NK-92 (cell line): ENCODE measurements around the gene ADCY1.

Experiments
- DNase-seq: peaks from one replicate; lab custom pipeline; 2025; ENCODE audit not compliant: unreplicated experiment; lab: John Stamatoyannopoulos, UW

The ADCY1 gene

DNA sequence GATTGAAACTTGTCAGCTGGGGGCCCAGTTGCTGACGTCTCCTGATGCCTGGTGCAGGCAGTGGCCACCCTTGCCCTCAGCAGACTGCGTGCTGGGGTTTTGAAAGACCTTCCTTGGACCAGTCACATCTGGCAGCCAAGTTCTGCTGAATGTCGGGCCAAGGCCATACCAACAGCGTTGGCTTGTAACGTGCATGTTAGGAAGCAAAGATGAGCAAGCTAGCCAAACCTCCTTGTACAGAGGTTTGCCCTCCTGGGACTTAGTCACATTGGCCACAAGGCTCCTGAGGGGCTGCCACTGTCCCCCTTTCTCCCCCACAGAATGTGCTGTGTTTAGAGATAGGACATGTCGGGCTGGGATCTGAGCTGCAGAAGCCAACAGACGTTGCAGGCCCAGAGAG lies 49.0 kb downstream of the ADCY1 start:
- no peak for DNase-seq

DNA sequence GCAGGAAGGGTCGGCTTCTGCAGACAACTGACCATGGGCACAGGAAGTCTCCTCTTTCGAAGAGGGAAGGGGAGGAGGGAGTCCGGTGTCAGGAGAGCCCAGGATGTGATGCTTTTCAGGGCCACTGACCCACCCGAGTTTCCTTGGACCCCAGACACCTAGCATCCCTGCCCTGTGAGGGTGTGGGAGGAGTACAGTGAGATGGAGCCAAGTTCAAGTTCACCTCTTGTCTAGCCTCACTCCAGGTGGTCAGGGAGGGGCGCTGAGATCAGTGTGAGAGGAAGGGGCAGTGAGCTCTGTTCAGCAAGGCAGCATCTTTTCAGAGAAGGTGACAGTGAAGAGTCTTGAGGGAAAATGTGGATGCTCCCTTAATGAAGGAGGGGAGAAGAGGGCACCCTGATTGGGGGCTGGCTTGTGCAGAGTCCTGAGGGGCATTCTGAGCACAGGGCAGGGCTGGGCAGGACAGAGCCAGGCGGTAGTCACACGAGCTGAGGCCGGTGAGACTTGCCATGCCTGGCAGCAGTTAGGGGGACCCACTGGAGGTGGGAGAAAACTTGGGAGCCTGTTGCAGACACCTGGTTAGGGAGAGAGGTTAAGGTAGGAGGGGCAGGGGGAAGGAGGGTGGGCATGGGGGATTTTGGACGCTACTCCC lies 49.7 kb downstream of the ADCY1 start:
- no peak for DNase-seq

DNA sequence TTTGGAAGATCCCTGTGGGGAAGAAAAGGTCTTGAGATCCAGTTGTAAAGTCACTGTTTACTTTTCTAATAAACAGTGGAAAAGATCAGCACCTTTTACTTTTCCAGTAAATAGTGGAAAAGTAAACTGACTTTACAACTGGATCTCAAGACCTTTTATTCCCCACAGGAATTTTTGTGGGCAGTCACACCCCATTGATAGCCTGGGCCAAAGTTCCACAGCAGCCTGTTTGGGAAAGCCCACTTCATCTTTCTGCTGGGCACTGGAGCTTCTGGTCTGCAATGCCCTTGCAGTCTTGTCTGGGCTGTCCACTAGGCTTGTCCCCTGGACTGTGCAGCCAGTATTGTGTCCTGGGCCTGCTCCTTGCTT lies 50.2 kb downstream of the ADCY1 start:
- DNase-seq = no peak

DNA sequence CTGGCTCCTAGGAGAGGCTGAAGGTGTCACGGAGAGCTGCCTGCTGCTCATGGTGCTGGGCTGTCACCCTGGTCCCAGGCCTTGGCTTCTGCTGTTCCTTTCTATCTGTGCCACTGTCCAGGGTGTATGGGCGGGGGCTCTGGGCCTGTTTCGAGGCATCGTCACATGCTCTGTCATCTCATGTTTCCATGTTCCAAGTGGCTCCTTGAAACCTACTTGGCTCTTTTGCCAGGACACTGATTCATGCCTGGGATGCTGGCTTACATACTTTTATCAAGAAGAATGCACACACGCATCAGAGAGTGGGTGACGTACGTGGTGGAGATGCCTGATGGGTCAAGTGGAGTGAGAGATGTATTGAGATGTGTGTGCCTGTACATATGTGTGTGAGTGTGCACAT lies 50.9 kb downstream of the ADCY1 start:
- DNase-seq = no peak

DNA sequence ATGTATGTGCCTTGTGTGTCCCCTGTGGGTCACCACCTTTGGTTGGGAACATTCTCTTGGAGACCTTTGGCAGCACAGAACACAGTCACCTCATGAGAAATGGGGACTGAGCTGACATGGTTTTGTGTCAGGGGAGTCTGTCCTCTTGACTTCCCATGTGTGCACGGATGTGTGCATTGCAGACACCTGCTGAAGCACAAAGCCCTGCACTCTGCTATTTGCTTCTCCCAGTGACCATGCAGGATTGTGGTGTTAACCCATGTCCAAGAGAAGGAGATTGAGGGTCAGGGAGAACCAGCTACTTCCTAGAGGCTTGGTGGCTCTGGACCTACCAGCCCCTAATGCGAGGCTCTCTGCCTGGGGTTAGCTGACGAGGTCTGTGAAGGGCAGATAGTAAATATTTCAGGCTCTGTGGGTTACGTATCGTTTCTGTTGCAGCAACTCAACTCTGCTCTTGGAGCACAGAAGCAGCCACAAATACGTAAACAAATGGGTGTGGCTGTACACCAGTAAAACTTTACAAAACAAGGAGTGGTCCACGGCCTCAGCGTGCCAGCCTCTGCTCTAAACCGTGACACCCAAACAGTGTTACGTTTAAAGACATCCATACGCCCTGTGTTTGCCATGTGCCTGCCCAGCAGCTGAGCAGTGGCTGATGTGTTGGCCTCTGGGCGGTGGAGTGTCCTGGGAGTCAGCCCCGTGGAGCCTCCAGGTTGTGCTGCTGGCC lies 51.7 kb downstream of the ADCY1 start:
- no peak for DNase-seq

DNA sequence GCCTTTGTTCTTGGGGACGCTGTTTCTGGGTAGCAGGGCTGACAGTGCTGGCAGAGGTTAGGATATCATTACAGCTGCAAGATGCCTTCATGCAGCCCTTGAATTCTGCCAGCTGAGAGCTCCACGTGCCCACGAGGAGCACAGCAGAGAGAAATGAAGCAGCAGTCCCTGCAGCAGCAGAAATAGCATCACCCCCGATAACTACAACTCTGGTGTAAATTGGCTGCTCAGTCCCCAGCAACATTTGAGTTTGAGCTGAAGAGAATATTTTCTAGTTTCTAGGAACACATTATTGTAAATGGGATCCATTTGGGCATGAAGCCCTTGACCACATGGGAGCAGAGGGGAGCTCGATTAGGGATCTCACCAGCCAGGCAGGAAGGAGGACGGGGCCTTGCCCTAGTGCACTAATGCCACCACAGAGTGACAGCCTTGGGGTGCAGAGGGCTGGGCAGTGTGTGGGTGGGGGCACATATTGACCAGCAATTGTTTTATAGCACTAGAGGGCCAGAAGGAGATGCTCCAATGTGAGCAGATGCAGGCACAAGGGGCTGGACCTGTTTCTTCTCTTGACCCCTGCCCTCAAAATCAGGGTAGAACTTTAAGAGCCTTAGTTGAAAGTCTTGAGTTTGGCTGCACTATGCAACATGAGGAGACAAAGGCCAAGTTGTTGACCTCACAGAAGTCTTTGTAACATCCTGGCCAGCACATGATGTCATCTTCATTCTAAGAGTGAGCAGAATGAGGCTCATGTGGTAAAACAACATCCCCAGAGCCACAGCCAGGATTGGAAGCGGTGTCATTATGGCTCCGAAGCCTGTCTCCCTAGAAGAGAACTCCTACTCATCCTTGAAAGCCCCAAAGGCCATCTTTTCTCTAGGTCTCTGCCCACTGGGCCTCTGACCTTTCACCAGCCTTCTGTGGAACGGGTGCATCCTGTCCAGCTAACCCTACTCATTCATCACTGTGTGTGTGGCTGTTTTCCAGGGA lies 52.6 kb downstream of the ADCY1 start:
- no peak for DNase-seq

DNA sequence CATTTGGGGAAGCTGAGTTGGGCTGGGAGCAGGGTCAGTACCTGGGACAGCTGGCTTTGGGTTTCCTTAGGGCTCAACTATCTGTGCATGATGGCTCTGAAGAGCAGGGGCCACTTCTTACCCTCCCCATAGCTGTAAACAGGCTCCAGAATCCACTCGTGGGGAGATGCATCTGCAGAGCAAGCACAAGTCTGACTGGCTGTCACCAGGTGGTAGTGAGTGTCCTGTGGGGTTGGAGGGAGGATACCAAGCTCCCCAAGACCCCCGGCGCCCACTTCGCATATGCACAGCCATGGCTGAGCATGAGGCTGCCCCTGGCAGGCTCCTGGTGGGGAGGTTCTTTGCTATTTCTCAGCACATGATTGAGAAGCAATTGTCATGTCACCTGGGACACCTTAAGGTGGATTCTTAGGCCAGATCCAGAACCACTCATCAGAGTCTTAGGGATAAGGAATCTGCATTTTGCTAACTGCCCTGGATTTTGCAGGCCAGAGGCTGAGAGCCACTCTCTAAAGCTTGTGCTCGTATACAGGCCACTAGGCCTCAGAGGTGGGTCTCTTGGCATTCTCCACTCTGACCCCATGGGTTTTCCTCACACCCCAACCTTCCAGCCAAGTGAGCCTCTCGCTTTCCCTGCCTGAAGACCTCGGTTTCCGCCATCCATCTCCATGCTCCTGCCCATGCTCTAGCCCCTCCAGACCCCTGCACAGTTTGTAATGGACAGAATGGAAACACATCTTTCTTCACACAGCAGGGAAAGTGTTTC lies 53.7 kb downstream of the ADCY1 start:
- DNase-seq = no peak

DNA sequence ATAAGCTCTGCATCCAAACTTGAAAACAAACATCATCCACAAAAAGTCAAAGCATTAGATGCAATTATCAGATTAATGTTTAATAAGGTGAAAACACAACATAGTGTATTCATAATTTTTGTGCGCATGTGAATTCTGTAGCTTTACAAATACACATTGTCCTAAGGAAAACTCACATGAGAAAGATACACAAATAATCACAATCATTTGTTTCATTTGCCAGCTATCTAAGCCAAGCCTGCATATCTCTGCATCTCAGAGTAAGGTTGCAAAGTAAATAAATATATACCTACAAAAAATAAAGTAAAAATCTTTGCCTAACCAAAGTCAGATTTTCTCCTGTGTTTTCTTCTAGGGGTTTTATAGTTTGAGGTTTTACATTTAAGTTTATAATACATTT lies 57.4 kb downstream of the ADCY1 start:
- DNase-seq = no peak

DNA sequence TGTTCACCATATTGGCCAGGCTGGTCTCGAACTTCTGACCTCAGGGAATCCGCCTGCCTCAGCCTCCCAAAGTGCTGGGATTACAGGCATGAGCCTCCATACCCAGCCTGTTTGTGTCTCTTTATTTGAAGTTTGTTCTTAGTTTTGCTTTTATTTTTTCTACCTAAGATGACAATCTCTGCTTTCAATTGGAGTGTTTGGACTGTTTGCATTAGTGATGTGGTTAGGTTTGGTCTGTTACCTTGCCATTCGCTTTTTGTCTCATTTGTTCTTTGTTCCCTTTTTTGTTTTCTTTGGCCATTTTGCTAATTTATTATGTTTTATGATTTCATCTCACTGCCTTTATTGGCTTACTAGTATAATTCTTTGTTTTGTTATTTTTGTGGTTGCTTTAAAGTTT lies 62.6 kb downstream of the ADCY1 start:
- DNase-seq = no peak

DNA sequence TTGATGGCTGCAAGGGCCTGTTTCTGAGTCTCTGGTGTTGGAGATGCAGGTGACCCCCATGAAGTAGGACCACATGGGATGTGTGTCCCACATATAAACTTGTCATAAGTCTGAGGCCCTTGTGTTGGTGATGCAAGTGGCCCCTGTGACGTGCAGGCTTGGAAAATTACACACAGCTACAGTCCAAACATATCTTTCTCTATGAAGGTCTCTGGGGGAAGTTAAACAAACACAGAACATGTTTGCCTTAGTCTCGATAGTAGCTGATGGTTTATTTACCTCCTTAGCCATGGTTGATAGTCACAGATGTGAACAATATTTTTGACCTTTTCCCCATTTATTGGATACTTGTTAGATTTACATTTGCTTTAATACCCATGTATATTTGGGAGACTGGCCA lies 64.7 kb downstream of the ADCY1 start:
- no peak for DNase-seq

DNA sequence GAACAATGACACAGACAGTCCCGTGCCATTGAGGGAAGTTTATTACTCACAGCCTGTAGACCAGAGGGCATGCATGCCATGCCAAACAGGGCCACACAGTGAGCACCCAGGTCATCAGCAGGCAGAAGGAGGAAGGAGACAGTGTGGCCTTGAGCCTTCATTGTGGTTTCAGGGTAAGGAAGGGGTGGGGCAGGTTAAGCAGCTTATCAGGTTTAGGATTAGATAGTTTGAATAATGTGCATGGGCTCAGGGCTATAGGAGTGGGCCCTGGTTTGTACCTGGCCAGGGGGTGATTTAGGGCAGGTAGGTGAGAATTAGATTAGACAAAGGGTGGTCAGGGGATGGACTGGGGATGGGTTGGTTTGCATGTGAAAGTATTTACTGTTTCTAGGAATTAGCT lies 67.9 kb downstream of the ADCY1 start:
- no peak for DNase-seq

DNA sequence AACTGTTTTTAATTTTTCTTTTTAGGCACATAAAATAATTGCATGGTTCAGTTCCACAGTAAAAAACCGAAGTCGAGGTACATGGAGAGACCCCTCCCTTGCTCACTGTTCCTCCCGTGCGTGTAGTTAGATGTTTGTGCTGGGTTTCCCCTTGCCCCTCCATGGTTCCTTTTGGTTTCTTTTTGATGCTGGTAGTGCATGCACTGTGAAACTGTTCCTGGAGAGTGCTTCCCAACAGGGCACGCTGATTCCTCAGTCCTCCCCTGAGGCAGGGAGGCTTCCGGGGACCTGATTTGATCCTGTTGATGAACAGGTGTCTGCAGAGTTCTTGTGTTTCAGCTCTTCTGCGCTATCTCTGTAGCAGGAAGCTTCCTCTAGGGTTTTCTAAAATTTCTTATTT lies 69.5 kb downstream of the ADCY1 start:
- no peak for DNase-seq

DNA sequence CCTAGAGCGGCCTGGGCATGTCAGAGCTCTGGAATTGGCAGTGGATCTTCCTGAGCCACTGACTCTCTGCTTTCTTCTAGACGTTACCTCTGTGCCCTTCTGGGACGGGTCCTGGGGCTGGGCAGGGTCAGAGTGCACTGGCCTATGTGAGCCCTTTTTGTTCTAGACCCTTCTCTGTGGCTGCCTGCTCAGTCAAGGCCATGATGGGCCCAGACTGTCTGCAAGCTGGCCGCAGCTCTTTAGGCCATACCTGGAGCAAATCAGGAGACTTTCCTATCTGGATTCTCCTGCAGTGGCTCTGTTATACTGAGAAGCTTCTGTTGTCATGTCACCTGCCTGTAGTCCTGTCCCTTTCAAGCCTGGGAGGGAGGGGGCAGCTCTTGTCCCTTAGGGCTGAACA lies 70.1 kb downstream of the ADCY1 start:
- DNase-seq = no peak

DNA sequence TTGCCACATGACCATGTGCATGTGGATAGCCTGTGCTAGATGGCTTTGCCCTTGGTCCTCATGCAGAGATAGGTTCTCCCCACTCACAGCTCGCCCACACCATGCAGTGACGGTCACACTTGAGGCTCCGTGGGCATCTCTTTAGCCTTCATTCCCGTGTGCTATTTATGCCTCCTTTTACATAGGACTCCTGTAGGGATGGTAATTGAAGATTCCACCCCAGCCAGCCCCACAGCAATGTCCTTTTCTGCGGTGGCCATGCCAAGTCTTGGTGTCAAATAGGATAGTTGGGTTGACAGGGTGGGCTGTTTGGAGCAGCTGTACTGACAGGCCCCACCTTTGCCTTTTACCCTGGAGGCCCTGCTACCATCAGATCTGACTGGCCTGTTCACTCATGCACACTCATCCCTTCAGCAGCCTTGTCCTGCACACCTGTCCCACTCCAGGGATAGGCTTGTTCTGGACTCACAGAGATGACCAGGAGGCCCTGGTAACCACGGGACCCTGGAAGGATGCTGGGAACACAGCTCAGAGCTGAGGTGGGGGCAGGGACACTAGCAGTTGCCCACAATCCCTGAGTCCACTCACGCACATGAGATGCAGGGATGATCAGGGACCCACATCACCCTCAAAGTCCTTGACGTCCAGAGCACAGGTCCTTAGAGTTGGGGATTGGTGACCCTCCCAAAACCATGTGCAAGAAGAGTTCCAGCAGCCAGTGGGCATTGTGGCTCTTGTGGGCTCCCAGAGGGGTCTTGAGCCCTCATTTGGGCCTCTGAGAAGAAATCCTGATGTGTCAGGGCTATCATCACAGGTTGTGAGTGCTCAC lies 71.2 kb downstream of the ADCY1 start:
- DNase-seq = no peak

DNA sequence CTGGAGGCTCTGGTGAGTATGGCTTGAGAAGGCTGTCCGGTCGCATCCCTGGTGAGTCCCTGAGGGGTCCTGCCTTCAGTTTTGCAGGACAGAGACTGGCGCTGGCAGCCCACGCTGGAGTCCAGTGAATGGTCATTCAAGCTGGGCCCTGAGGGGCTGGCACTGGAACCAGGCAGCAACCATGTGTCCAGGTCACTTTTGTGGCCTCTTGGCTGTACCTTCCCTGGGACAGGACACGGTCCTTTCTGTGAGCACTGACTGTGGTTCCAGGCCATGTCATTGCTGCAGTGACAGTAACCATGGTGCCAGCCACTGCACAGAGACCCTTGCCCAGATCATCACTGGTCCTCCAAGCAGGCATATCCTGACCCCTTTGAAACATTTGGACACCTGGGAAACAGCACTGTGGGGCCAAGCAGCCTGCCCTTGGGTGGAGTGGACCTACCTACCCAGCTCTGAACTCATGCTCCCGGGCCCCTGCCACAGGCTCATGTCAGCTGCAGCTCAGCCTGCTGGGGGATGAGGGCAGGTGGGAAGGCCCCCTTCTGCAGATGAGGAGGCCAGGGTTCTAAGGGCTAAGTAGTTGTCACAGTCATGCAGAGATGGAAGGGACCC lies 72.1 kb downstream of the ADCY1 start:
- DNase-seq = no peak

DNA sequence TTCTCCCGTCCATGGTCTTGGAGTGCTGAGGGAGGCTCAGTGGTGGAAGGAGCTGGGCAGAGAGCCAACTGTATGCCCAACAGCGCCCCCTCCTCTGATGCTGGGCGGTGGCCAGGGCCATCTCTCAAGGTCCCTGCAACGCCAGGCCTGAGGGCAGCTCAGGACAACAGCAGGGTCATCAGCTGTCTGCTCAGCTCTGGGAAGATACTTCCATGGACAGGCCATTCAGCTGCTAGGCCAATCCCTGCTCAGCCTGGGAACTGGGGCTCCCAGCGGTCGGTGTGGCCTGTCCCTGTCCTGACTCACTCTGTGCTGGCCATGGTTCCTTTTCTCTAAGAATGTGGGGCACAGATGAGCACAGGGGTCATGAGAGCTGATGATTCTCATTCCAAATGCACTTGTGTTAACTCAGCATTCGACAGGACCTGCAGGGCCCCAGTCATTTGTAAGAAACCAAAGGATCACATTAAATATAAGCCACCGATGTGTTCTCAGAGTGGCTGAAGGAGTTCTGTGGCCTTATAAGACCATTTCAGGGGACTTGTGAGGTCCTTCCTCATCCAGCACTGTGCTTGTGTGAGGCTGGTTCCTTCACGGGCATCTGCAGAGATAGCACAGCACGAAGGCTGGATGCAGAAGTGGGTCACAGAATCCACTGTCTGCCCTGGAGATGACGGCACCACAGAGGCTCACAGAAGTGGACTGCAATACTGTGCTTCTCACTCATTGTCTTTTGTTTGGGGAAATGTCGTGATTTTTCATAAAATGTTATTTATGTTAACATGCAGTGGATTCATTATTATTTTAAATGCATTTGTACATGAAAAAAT lies 73.0 kb downstream of the ADCY1 start:
- DNase-seq = no peak

DNA sequence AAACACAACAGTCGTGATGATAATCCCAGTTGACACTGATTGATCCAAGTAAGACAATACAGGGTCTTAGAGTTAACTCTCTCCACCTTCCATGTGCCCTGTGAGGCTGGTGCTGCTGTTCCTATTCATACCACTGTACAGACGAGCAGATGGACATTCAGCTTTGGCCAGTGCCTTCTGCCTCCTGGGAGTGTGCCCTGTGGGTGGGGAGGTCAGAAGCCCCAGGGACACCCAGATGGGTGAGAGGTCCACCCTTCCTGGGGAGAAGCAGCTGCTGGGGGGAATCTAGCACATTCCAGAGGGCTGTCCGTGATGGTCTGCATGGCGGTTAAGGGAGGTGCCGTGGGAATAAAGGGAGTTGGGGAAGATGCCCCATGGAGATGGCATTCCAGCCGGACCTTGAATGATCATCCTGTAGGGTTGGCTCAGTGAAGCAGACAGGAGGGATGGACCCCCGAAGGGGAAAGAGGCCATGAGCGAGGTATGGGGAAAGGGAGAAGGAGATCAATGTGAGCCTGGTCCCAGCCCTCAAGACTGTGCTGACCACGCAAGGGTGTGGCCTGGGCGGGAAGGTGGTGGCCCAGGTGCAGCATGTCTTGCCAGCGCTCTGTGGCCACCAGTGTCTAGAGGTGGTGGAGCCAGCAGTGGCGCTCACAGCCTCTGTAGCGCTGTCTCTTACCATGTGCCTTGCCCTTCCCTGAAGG lies 74.0 kb downstream of the ADCY1 start:
- no peak for DNase-seq

DNA sequence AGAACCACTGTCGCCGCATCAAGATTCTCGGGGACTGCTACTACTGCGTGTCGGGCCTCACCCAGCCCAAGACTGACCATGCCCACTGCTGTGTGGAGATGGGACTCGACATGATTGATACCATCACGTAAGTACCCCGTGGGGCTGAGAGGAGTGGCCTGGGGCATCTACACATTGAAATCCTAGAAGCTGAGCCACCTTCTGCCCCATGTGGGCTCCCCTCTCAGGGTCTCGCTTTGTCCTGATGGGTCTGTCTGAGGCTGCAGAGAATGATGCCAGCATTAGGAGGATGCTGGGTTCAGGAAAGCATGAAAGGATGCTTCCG lies 74.5 kb downstream of the ADCY1 start:
- no peak for DNase-seq
